GM10266 (cell line): ENCODE measurements around the gene TMEM120B.

Experiments
- DNase-seq: peaks from one replicate; pipeline ENCODE4 v3.0.0; 2012; ENCODE audit errors: extremely low spot score
- TF ChIP-seq, protein P1 (sequence below): IDR thresholded peaks from 2 replicates; pipeline ENCODE4 v1.5.1; 2012; ENCODE audit warnings: mild to moderate bottlenecking, low read depth; ENCODE audit not compliant: control insufficient read depth, insufficient read depth; ENCODE audit errors: missing control alignments

TMEM120B gene

DNA sequence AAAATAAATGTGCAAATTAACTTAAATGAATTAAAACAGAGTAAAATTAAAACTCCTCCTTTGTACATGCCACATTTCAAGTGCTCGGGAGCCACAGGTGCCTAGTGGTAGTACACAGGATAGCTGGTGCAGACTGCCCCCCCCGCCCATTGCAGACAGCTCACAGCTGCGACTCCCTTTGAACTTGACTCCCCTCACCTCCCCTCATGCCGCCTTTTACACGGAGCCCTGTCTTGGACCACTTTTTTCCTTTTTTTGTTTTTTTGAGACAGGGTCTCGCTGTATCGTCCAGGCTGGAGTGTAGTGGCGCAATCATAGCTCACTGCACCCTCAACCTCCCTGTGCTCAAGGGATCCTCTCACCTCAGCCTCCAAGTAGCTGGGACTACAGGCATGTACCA lies 102.7 kb downstream of the TMEM120B start:
- TF ChIP-seq, protein P1, sequence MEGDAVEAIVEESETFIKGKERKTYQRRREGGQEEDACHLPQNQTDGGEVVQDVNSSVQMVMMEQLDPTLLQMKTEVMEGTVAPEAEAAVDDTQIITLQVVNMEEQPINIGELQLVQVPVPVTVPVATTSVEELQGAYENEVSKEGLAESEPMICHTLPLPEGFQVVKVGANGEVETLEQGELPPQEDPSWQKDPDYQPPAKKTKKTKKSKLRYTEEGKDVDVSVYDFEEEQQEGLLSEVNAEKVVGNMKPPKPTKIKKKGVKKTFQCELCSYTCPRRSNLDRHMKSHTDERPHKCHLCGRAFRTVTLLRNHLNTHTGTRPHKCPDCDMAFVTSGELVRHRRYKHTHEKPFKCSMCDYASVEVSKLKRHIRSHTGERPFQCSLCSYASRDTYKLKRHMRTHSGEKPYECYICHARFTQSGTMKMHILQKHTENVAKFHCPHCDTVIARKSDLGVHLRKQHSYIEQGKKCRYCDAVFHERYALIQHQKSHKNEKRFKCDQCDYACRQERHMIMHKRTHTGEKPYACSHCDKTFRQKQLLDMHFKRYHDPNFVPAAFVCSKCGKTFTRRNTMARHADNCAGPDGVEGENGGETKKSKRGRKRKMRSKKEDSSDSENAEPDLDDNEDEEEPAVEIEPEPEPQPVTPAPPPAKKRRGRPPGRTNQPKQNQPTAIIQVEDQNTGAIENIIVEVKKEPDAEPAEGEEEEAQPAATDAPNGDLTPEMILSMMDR, result no peak
- DNase-seq, result no peak

GRCh38 chr12:121816925-121817647 lies 104.5 kb downstream of the TMEM120B start:
- DNase-seq, result no peak
- TF ChIP-seq, protein P1, result no peak

- TF ChIP-seq, protein P1, result no peak
- DNase-seq, result no peak
Measured at GRCh38 chr12:121817648-121818043, 105.1 kb downstream of the TMEM120B start.

DNA sequence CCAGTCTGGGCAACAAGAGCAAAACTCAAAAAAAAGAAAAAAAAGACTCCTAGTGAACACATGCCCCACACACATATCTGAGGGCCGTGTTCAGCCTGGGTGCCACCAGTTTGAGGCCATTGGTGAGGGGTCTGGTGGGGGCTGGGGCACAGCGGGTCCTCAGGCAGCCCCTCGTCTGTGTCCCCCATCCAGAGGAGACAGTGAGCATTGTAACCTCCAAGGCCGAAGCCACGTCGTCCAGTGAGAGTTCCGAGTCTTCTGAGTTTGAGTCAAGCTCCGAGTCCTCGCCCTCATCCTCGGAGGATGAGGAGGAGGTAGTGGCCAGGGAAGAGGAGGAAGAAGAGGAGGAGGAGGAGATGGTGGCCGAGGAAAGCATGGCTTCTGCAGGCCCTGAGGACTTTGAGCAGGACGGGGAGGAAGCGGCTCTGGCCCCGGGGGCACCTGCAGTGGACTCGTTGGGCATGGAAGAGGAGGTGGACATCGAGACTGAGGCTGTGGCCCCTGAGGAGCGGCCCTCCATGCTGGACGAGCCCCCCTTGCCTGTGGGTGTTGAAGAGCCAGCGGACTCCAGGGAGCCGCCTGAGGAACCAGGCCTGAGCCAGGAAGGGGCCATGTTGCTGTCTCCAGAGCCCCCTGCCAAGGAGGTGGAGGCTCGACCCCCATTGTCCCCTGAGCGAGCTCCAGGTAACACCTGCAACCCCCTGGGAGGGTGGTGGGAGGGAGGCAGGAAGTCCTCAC lies 106.8 kb downstream of the TMEM120B start:
- TF ChIP-seq, protein P1, result no peak
- DNase-seq, result no peak

DNA sequence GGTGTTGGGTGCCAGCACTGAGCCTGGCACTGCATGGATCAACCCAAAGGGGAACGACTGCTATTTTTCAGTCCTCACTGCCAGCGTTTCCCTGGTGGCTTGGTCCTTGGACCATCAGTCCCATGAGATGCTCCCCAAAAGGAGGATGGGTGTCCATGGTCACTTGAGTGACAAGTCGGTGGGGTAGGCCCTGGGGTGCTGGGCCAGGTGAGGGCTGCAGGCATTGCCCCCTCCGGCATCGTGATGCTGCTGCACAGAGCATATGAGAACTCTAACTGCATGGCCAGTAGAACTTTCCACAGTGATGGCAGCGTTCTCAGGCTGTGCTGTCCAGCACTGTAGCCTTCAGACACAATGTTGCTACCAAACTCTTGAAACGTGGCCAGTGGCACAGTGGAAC lies 107.5 kb downstream of the TMEM120B start:
- TF ChIP-seq, protein P1, result no peak
- no peak for DNase-seq

GRCh38 chr12:121822393-121823100 lies 110.0 kb downstream of the TMEM120B start:
- TF ChIP-seq, protein P1, result no peak
- DNase-seq, result no peak
